OCI-LY7 (cell line): ENCODE data around the gene TIMM10.

Experiments
- CTCF ChIP-seq: fragments of 200-600 bp; sonication (generic); conservative IDR thresholded peaks from 2 replicates; pipeline ENCODE4 v1.5.1; 2014; ENCODE audit warnings: mild to moderate bottlenecking, antibody characterized with exemption, low read length, moderate library complexity, mixed read lengths
- EZH2phosphoT487 ChIP-seq: fragments of 200-600 bp; sonication (generic); IDR thresholded peaks from 2 replicates; pipeline ENCODE4 v1.6.1; 2018; ENCODE audit warnings: low read depth, borderline replicate concordance, mild to moderate bottlenecking, mixed run types, antibody characterized with exemption, low read length, moderate library complexity, mixed read lengths

DNA sequence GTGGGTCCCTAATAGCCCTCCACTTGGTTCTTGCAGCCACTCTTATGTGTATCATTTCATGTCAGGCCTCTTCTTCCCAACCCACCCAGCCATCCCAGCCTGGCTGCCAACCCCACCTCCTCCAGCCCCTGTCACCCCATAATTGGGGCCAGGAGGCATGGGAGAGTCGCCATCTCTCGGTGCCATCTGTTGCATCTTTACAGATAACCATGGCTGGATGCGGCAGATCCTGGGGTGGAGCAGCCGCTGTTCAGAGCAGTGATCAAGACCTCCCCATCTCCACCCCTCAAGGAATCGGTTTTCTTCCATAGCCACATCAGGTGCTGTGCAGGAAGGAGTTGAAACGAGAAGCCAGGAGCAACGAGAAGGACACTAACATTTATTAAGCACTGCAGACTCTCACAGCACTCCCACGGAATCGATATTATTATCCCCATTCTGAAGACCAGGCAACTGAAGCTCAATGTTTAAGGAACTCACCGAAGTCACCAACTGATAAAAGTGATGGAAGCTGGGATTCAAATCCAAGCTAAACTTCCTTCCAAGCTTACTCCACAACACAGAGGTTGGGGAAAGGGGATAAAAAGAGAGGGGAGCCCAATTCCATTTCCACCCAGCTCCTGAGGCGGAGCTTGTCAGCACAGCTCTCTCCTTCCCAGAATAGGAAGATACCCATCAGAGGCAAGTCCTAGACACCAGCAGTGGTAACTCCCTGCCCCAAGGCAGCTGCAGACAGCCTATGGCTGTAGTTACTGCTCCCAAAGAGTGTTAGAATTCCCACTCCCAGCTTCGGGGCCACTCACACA, 17.7 kb downstream of the TIMM10 start:
- TF ChIP-seq CTCF = no peak
- no peak for TF ChIP-seq EZH2phosphoT487
